HepG2 (cell line): ENCODE data around the gene CAPRIN2. TPM values are rescaled to one million over a fixed set of nuclear protein-coding genes. Genes with fewer than 3 reads are reported as not detected.

Source experiments
- CC2D1A ChIP-seq: sonication (generic); formaldehyde crosslinking; IDR thresholded peaks from 2 replicates; pipeline ENCODE4 v1.8.1; 2023; ENCODE audit warnings: mild to moderate bottlenecking, missing genetic modification reagents
- FOXO1 ChIP-seq: sonication (generic); formaldehyde crosslinking; IDR thresholded peaks from 2 replicates; pipeline ENCODE4 v1.4.0; 2020; ENCODE audit warnings: missing genetic modification reagents
- HMGXB3 ChIP-seq: sonication (generic); formaldehyde crosslinking; IDR thresholded peaks from 2 replicates; pipeline ENCODE4 v1.4.0; 2020; ENCODE audit warnings: missing genetic modification reagents, borderline replicate concordance
- SOX6 ChIP-seq, 2 experiments: fragments of 450-650 bp in 1 of 2; sonication (generic) in 1 of 2; formaldehyde crosslinking in 1 of 2; IDR thresholded peaks; 2 replicates each; pipeline versions ENCODE4 v1.4.0 to v1.6.1; 2017 to 2020; ENCODE audit warnings: antibody characterized with exemption in 1 of 2, mild to moderate bottlenecking in 1 of 2, missing genetic modification reagents in 1 of 2
- STAT5B ChIP-seq: sonication (generic); formaldehyde crosslinking; IDR thresholded peaks from 2 replicates; pipeline ENCODE4 v1.4.0; 2020; ENCODE audit warnings: missing genetic modification reagents
- TRIM22 ChIP-seq: fragments of 450-650 bp; IDR thresholded peaks from 2 replicates; pipeline ENCODE4 v1.6.1; 2017
- ZNF292 ChIP-seq: sonication (generic); formaldehyde crosslinking; IDR thresholded peaks from 2 replicates; pipeline ENCODE4 v1.8.1; 2022; ENCODE audit warnings: mild to moderate bottlenecking, low read depth, missing genetic modification reagents, borderline replicate concordance
- ZXDC ChIP-seq: sonication (generic); formaldehyde crosslinking; IDR thresholded peaks from 2 replicates; pipeline ENCODE4 v1.5.0; 2020; ENCODE audit warnings: mild to moderate bottlenecking, missing genetic modification reagents
- polyA plus RNA-seq, 8 experiments: library from polyadenylated mRNA; depleted of rRNA in 3 of 8; stranded (reverse) in 7 of 8; unstranded in 1 of 8; fragments of >200 nt; fragmentation: Illumina TruSeq in 4 of 8; extraction: Trizol in 4 of 8; gene quantifications; 2 replicates each; pipeline versions ENCODE4 v1.2.1 to v1.2.3, GENCODE V29; 2011 to 2016; ENCODE audit warnings: low read depth in 4 of 8, missing spikeins in 1 of 8, mixed read lengths in 1 of 8; ENCODE audit not compliant: insufficient read depth in 1 of 8
- total RNA-seq, 5 experiments: library from RNA; depleted of rRNA; stranded (reverse); fragments of >200 nt; fragmentation: Illumina TruSeq; extraction: Trizol; gene quantifications; 2 replicates each; pipeline ENCODE4 v1.2.3, GENCODE V29; 2016; ENCODE audit warnings: low read depth in 1 of 5
- TF ChIP-seq, protein P1 (sequence below): sonication (generic); formaldehyde crosslinking; IDR thresholded peaks from 2 replicates; pipeline ENCODE4 v1.5.1; 2020; ENCODE audit warnings: mild to moderate bottlenecking, missing genetic modification reagents, borderline replicate concordance
- TF ChIP-seq, protein P2 (sequence below): sonication (generic); formaldehyde crosslinking; IDR thresholded peaks from 2 replicates; pipeline ENCODE4 v1.4.0; 2020; ENCODE audit warnings: low read depth, mild to moderate bottlenecking, missing genetic modification reagents
- TF ChIP-seq, protein P3 (sequence below): sonication (generic); formaldehyde crosslinking; IDR thresholded peaks from 2 replicates; pipeline ENCODE4 v1.4.0; 2020; ENCODE audit warnings: missing genetic modification reagents, low read depth, mild to moderate bottlenecking, borderline replicate concordance

The CAPRIN2 gene
- total and polyA plus RNA-seq, 2 of the 13 experiments (the other 11 are each of a cell fraction or from before 2014, with no cell fraction given), result 21.7 to 30.6 TPM

- TF ChIP-seq HMGXB3 (CRISPR knock-in tag) (no peak), STAT5B (CRISPR knock-in tag) (no peak), FOXO1 (no peak), CC2D1A (CRISPR knock-in tag) (no peak), ZNF292 (CRISPR knock-in tag) (no peak), SOX6 (IDR thresholded peaks at IDR 0.05) (no peak), SOX6 (CRISPR knock-in tag; IDR thresholded peaks at IDR 0.05) (0 out of 2 replicates have a peak, but pooled peaks have one; percentile 7), TRIM22 (no peak), ZXDC (CRISPR knock-in tag) (no peak)
- TF ChIP-seq, protein P1, sequence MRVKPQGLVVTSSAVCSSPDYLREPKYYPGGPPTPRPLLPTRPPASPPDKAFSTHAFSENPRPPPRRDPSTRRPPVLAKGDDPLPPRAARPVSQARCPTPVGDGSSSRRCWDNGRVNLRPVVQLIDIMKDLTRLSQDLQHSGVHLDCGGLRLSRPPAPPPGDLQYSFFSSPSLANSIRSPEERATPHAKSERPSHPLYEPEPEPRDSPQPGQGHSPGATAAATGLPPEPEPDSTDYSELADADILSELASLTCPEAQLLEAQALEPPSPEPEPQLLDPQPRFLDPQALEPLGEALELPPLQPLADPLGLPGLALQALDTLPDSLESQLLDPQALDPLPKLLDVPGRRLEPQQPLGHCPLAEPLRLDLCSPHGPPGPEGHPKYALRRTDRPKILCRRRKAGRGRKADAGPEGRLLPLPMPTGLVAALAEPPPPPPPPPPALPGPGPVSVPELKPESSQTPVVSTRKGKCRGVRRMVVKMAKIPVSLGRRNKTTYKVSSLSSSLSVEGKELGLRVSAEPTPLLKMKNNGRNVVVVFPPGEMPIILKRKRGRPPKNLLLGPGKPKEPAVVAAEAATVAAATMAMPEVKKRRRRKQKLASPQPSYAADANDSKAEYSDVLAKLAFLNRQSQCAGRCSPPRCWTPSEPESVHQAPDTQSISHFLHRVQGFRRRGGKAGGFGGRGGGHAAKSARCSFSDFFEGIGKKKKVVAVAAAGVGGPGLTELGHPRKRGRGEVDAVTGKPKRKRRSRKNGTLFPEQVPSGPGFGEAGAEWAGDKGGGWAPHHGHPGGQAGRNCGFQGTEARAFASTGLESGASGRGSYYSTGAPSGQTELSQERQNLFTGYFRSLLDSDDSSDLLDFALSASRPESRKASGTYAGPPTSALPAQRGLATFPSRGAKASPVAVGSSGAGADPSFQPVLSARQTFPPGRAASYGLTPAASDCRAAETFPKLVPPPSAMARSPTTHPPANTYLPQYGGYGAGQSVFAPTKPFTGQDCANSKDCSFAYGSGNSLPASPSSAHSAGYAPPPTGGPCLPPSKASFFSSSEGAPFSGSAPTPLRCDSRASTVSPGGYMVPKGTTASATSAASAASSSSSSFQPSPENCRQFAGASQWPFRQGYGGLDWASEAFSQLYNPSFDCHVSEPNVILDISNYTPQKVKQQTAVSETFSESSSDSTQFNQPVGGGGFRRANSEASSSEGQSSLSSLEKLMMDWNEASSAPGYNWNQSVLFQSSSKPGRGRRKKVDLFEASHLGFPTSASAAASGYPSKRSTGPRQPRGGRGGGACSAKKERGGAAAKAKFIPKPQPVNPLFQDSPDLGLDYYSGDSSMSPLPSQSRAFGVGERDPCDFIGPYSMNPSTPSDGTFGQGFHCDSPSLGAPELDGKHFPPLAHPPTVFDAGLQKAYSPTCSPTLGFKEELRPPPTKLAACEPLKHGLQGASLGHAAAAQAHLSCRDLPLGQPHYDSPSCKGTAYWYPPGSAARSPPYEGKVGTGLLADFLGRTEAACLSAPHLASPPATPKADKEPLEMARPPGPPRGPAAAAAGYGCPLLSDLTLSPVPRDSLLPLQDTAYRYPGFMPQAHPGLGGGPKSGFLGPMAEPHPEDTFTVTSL, result no peak
- TF ChIP-seq, protein P2, sequence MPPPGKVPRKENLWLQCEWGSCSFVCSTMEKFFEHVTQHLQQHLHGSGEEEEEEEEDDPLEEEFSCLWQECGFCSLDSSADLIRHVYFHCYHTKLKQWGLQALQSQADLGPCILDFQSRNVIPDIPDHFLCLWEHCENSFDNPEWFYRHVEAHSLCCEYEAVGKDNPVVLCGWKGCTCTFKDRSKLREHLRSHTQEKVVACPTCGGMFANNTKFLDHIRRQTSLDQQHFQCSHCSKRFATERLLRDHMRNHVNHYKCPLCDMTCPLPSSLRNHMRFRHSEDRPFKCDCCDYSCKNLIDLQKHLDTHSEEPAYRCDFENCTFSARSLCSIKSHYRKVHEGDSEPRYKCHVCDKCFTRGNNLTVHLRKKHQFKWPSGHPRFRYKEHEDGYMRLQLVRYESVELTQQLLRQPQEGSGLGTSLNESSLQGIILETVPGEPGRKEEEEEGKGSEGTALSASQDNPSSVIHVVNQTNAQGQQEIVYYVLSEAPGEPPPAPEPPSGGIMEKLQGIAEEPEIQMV (CRISPR knock-in tag), result no peak
- TF ChIP-seq, protein P3, sequence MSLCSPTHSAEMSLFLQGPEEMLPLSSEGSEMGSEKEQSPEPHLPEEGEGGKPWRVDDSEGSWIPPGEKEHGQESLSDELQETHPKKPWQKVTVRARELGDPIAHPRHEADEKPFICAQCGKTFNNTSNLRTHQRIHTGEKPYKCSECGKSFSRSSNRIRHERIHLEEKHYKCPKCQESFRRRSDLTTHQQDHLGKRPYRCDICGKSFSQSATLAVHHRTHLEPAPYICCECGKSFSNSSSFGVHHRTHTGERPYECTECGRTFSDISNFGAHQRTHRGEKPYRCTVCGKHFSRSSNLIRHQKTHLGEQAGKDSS (CRISPR knock-in tag), result no peak
Measured at GRCh38 chr12:30796313-30796780, 41.6 kb upstream of the CAPRIN2 start (continued).
